ENCODE results near the gene IPO7. TPM values are rescaled to one million over a fixed set of nuclear protein-coding genes. Genes with fewer than 3 reads are reported as not detected.

Gene IPO7
- total and polyA plus RNA-seq, 2 donors (not counting 1 experiment from before 2014, with no cell fraction given), result 70.0 to 128 TPM

DNA sequence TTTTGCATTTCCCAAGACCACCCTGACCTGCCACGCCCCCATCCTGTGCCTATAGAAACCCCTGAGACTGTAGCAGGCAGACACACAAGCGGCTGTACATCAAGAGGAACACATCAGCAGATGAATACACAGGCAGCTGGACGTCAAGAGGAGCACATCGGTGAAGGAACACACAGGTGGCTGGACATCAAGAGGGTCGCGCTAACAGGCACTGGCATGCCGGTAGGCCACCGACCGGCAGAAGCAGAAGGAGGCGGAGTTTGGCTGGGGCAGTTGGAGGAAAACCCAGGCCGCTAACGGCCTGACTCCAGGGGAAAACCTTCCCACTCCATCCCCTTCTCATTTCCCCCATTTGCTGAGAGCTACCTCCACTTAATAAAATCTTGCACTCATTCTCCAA, 5.4 kb upstream of the IPO7 start:
- Histone ChIP-seq H3K4me3 (replicated peaks in 1 of 4; ENCODE audit: control extremely low read depth in 1 of 4, insufficient read depth in 1 of 4, low read depth in 3 of 4, low read length in 4 of 4) (no peak overlapping the region), H3K4me2 (ENCODE audit: extremely low read depth, insufficient read depth, low read length) (no peak overlapping the region), H3K27me3 (ENCODE audit: control insufficient read depth, insufficient read depth, low read length) (no peaks in the 10 kb centered on the region), H3K4me1 (ENCODE audit: control insufficient read depth, extremely low read depth, insufficient read depth, low read length) (no peaks in the 10 kb centered on the region), H4K20me1 (ENCODE audit: control insufficient read depth, extremely low read depth, insufficient read depth, low read length) (no peaks in the 10 kb centered on the region), H2AFZ (ENCODE audit: low read length) (no peak overlapping the region), H3K9me3 (ENCODE audit: control insufficient read depth, insufficient read depth, low read depth, low read length) (no peaks in the 10 kb centered on the region), H3K36me3 (ENCODE audit: control insufficient read depth, insufficient read depth, low read length) (no peaks in the 10 kb centered on the region), H3K79me2 (ENCODE audit: control insufficient read depth, insufficient read depth, low read length) (no peaks in the 10 kb centered on the region), H3K9ac (ENCODE audit: insufficient read depth, low read length) (no peak overlapping the region), H3K27ac (ENCODE audit: insufficient read depth, low read length) (no peak overlapping the region)
- TF ChIP-seq, protein P1, sequence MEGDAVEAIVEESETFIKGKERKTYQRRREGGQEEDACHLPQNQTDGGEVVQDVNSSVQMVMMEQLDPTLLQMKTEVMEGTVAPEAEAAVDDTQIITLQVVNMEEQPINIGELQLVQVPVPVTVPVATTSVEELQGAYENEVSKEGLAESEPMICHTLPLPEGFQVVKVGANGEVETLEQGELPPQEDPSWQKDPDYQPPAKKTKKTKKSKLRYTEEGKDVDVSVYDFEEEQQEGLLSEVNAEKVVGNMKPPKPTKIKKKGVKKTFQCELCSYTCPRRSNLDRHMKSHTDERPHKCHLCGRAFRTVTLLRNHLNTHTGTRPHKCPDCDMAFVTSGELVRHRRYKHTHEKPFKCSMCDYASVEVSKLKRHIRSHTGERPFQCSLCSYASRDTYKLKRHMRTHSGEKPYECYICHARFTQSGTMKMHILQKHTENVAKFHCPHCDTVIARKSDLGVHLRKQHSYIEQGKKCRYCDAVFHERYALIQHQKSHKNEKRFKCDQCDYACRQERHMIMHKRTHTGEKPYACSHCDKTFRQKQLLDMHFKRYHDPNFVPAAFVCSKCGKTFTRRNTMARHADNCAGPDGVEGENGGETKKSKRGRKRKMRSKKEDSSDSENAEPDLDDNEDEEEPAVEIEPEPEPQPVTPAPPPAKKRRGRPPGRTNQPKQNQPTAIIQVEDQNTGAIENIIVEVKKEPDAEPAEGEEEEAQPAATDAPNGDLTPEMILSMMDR (conservative IDR thresholded peaks at IDR 0.05 in 1 of 2, IDR thresholded peaks at IDR 0.05 in 1 of 2; ENCODE audit: low read depth in 1 of 2, low read length in 2 of 2), result no peak
- no peak for TF ChIP-seq EZH2 (IDR thresholded peaks at IDR 0.05; ENCODE audit: low read length, missing control alignments)
- DNase-seq (ENCODE audit: low read depth in 2 of 2), result no peak

DNA sequence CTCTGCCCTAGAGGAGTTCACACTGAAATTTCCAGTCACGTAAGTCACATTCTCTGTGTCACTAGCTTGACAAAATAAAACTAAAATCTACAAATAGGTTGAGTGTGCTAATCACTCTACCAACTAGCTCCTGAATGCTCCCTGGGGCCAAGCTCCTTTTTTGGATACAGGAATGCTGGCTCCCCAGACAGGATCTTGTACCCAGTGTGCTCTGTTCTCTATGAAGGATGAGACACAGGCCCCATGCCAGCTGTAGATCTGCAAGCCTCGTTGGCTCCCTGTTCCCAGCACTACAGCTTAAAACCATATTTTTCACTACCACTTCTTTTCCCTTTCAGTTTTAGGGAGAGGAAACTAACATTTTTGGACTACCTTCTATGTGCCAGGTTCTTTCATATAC, 3.7 kb upstream of the IPO7 start:
- Histone ChIP-seq H3K27ac (ENCODE audit: insufficient read depth, low read length) (no peak overlapping the region), H3K4me1 (ENCODE audit: control insufficient read depth, extremely low read depth, insufficient read depth, low read length) (no peaks in the 10 kb centered on the region), H3K4me2 (ENCODE audit: extremely low read depth, insufficient read depth, low read length) (no peak overlapping the region), H2AFZ (ENCODE audit: low read length) (no peak overlapping the region), H3K27me3 (ENCODE audit: control insufficient read depth, insufficient read depth, low read length) (no peaks in the 10 kb centered on the region), H4K20me1 (ENCODE audit: control insufficient read depth, extremely low read depth, insufficient read depth, low read length) (peaks cover 2% of the 10 kb centered on the region), H3K4me3 (replicated peaks in 1 of 4; ENCODE audit: control extremely low read depth in 1 of 4, insufficient read depth in 1 of 4, low read depth in 3 of 4, low read length in 4 of 4) (no peak overlapping the region), H3K9me3 (ENCODE audit: control insufficient read depth, insufficient read depth, low read depth, low read length) (no peaks in the 10 kb centered on the region), H3K79me2 (ENCODE audit: control insufficient read depth, insufficient read depth, low read length) (peaks cover 12% of the 10 kb centered on the region), H3K9ac (ENCODE audit: insufficient read depth, low read length) (no peak overlapping the region), H3K36me3 (ENCODE audit: control insufficient read depth, insufficient read depth, low read length) (no peaks in the 10 kb centered on the region)
- no peak for DNase-seq (ENCODE audit: low read depth in 2 of 2)
- TF ChIP-seq, protein P1 (conservative IDR thresholded peaks at IDR 0.05 in 1 of 2, IDR thresholded peaks at IDR 0.05 in 1 of 2; ENCODE audit: low read depth in 1 of 2, low read length in 2 of 2), result no peak
- TF ChIP-seq EZH2 (IDR thresholded peaks at IDR 0.05; ENCODE audit: low read length, missing control alignments), result no peak

DNA sequence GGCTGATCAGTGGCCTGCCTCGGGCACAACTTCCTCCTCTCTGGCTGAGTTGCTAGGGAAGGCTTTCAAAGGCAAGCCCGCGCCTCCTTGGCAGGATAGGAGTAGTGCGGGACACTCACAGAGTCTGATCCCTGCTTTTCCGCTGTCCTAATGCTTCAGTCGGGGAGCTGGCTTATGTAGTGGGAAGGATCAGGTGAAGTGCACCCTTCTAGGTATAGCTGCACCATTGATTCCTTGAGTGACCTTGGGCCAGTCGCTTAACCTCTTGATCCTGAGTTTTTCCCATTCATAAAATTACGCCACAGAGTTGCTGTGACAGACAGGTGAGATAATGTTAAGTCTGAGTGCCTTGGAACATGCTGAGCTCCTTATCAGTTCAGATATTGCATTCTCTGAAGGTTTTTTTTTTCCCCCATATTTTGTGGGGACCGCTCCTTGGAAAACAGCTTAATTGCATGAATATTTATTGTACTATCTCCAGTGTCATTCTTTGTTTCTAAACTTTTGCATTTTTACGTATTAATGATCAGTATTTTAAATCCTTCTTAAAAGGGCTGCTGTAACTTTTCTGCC, 961 bp downstream of the IPO7 start:
- peaks cover 6% of the 10 kb centered on the region for H4K20me1 ChIP-seq (ENCODE audit: control insufficient read depth, extremely low read depth, insufficient read depth, low read length)
- H3K36me3 ChIP-seq (ENCODE audit: control insufficient read depth, insufficient read depth, low read length), result no peaks in the 10 kb centered on the region
- peak overlapping the region; percentile 97 for H3K27ac ChIP-seq (ENCODE audit: insufficient read depth, low read length)
- no peaks in the 10 kb centered on the region for H3K4me1 ChIP-seq (ENCODE audit: control insufficient read depth, extremely low read depth, insufficient read depth, low read length)
- H3K9ac ChIP-seq (ENCODE audit: insufficient read depth, low read length), result peak overlapping the region; percentile 98
- H3K79me2 ChIP-seq (ENCODE audit: control insufficient read depth, insufficient read depth, low read length), result peaks cover 56% of the 10 kb centered on the region
- H3K4me3 ChIP-seq (replicated peaks in 1 of 4; ENCODE audit: control extremely low read depth in 1 of 4, insufficient read depth in 1 of 4, low read depth in 3 of 4, low read length in 4 of 4), result peak overlapping the region; percentile 91 to 99 (median 96)
- TF ChIP-seq, protein P1 (conservative IDR thresholded peaks at IDR 0.05 in 1 of 2, IDR thresholded peaks at IDR 0.05 in 1 of 2; ENCODE audit: low read depth in 1 of 2, low read length in 2 of 2), result no peak
- no peak for TF ChIP-seq EZH2 (IDR thresholded peaks at IDR 0.05; ENCODE audit: low read length, missing control alignments)
- no peak overlapping the region for H2AFZ ChIP-seq (ENCODE audit: low read length)
- no peaks in the 10 kb centered on the region for H3K9me3 ChIP-seq (ENCODE audit: control insufficient read depth, insufficient read depth, low read depth, low read length)
- no peaks in the 10 kb centered on the region for H3K27me3 ChIP-seq (ENCODE audit: control insufficient read depth, insufficient read depth, low read length)
- peak overlapping the region; percentile 95 for H3K4me2 ChIP-seq (ENCODE audit: extremely low read depth, insufficient read depth, low read length)
- no peak for DNase-seq (ENCODE audit: low read depth in 2 of 2)
